PC-9 (cell line): ENCODE measurements around the gene RNF151. TPM values are rescaled to one million over a fixed set of nuclear protein-coding genes. Genes with fewer than 3 reads are reported as not detected.

Experiments
- BruUV-seq: library from RNA; stranded (reverse); fragments of 400-500 nt; replicated peaks from 2 replicates; lab custom pipeline; 2021; lab: Mats Ljungman, UMichigan
- CTCF ChIA-PET: fragments of 300-600 bp; sonication (Branson Sonifier 250); formaldehyde crosslinking; loops from one replicate; lab custom pipeline; 2022; ENCODE audit warnings: antibody characterized with exemption; lab: Charles Lee
- POLR2A ChIA-PET: fragments of 300-600 bp; sonication (Branson Sonifier 250); formaldehyde crosslinking; loops from one replicate; lab custom pipeline; 2022; ENCODE audit warnings: antibody characterized with exemption; ENCODE audit not compliant: unreplicated experiment; lab: Charles Lee
- DNase-seq, 2 experiments: peaks; one replicate each; pipeline versions ENCODE4 v3.0.0 to v3.0.0-alpha.2; 2015 to 2022; ENCODE audit warnings: mixed read lengths in 1 of 2
- H2AFZ ChIP-seq: fragments of 200-600 bp; sonication (generic); 2 replicates; pipeline ENCODE4 v1.8.1; 2017; ENCODE audit warnings: antibody characterized with exemption
- H3F3A ChIP-seq: fragments of 200-600 bp; sonication (generic); 2 replicates; pipeline ENCODE4 v1.8.1; 2017; ENCODE audit warnings: antibody characterized with exemption, mild to moderate bottlenecking, low read depth; ENCODE audit not compliant: insufficient read depth
- H3K27ac ChIP-seq: fragments of 200-600 bp; sonication (generic); 2 replicates; pipeline ENCODE4 v1.6.1; 2016; ENCODE audit warnings: mixed run types
- H3K27me3 ChIP-seq: fragments of 200-600 bp; sonication (generic); 2 replicates; pipeline ENCODE4 v1.6.1; 2016; ENCODE audit warnings: low read depth, mixed run types; ENCODE audit not compliant: insufficient read depth
- H3K36me3 ChIP-seq: fragments of 200-600 bp; sonication (generic); 2 replicates; pipeline ENCODE4 v1.6.1; 2016; ENCODE audit warnings: low read depth, mixed run types
- H3K4me1 ChIP-seq: fragments of 200-600 bp; sonication (generic); replicated peaks from 2 replicates; pipeline ENCODE4 v1.6.1; 2016; ENCODE audit warnings: mixed run types; ENCODE audit not compliant: insufficient read depth
- H3K4me2 ChIP-seq: fragments of 200-600 bp; sonication (generic); 2 replicates; pipeline ENCODE4 v1.6.1; 2017; ENCODE audit warnings: mixed run types
- H3K4me3 ChIP-seq: fragments of 200-600 bp; sonication (generic); 2 replicates; pipeline ENCODE4 v1.6.1; 2016; ENCODE audit warnings: mixed run types
- H3K79me2 ChIP-seq: fragments of 200-600 bp; sonication (generic); 2 replicates; pipeline ENCODE4 v1.6.1; 2017; ENCODE audit warnings: low read depth, mixed run types
- H3K9me2 ChIP-seq: fragments of 200-600 bp; sonication (generic); 2 replicates; pipeline ENCODE4 v1.8.1; 2017; ENCODE audit warnings: mild to moderate bottlenecking; ENCODE audit not compliant: insufficient read depth
- H3K9me3 ChIP-seq: fragments of 200-600 bp; sonication (generic); 2 replicates; pipeline ENCODE4 v1.8.1; 2016; ENCODE audit warnings: low read depth; ENCODE audit not compliant: insufficient read depth
- H4K20me1 ChIP-seq: fragments of 200-600 bp; sonication (generic); 2 replicates; pipeline ENCODE4 v1.8.1; 2017; ENCODE audit not compliant: insufficient read depth
- EZH2 ChIP-seq: fragments of 200-600 bp; sonication (generic); IDR thresholded peaks from 2 replicates; pipeline ENCODE4 v1.8.0; 2017; ENCODE audit warnings: antibody characterized with exemption, low read depth
- intact Hi-C: fragments of 100-400 bp; cut with micrococcal nuclease; formaldehyde crosslinking; loops from one replicate; pipeline ENCODE4 v1.10.0; 2022; ENCODE audit not compliant: unreplicated experiment
- total RNA-seq: library from RNA; stranded (reverse); gene quantifications from 2 replicates; pipeline ENCODE4 v1.2.3, GENCODE V29; 2021
- TF ChIP-seq, protein P1 (sequence below): fragments of 200-600 bp; sonication (generic); conservative IDR thresholded peaks from 2 replicates; pipeline ENCODE4 v1.6.1; 2017; ENCODE audit warnings: mixed run types, antibody characterized with exemption, mild to moderate bottlenecking, moderate library complexity

RNF151 gene
- total RNA-seq, 1 experiment from 2014 or later: not detected

DNA sequence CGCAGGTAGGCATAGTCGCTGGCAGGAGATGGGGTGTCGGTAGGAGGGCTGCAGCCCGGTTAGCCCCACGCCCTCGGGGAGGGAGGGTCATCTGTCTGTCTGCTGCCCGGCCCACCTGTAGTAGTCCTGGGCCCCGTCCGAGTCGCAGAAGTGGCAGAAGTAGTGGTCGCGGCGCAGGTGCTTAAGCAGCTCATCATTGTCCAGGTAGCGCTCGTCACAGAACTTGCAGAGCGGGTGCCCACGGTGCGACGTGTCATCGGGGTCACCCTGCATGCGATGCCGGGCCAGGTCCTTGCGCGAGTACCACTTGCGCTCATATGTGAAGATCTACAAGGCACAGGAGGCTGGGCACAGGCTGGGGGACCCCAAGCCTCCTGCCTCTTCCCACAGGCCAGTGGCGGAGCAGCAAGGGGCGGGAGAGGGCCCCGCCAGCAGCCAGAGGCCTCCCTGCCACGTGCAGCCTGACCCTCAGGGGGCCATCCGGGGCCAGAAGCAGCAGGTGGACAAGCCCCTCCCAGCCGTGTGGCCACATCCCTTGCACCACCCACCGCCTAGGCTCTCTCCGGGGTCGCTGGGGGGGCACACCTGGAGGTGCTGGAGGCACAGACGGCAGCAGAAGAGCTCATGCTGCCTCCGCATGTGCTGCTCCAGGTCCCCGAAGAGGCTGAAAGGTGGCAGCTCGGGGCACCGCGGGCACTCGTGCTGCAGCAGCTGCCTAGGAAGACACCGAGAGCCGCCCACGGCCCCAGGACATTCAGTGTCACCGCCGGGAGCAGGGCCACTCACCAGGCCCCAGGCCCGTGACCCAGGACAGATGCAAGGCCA, 36.0 kb downstream of the RNF151 start:
- Histone ChIP-seq H3K4me1 (peaks cover 4% of the 10 kb centered on the region), H3K9me2 (no peaks in the 10 kb centered on the region), H3K9me3 (no peaks in the 10 kb centered on the region), H3K79me2 (peaks cover 43% of the 10 kb centered on the region), H3K36me3 (0 out of 2 replicates have a peak, but pooled peaks cover 5% of the 10 kb centered on the region), H3F3A (no peaks in the 10 kb centered on the region), H3K4me2 (no peak overlapping the region), H3K27ac (no peak overlapping the region), H2AFZ (no peak overlapping the region), H3K4me3 (no peak overlapping the region), H3K27me3 (no peaks in the 10 kb centered on the region), H4K20me1 (peaks cover 39% of the 10 kb centered on the region)
- ChIA-PET POLR2A (no interaction called here), CTCF (interaction anchor here (0.5 kb wide), 2 partner anchors 12 to 218 kb away, joined by 4 to 6 read pairs; no protein-coding TSS in a partner anchor)
- intact Hi-C loops: loop anchor here (10.0 kb wide), 1 partner anchor 252 kb away; the partner anchor contains the start of gene ECI1
- no peak for DNase-seq
- BruUV-seq: no TSS peak
- no peak for TF ChIP-seq EZH2
- TF ChIP-seq, protein P1, sequence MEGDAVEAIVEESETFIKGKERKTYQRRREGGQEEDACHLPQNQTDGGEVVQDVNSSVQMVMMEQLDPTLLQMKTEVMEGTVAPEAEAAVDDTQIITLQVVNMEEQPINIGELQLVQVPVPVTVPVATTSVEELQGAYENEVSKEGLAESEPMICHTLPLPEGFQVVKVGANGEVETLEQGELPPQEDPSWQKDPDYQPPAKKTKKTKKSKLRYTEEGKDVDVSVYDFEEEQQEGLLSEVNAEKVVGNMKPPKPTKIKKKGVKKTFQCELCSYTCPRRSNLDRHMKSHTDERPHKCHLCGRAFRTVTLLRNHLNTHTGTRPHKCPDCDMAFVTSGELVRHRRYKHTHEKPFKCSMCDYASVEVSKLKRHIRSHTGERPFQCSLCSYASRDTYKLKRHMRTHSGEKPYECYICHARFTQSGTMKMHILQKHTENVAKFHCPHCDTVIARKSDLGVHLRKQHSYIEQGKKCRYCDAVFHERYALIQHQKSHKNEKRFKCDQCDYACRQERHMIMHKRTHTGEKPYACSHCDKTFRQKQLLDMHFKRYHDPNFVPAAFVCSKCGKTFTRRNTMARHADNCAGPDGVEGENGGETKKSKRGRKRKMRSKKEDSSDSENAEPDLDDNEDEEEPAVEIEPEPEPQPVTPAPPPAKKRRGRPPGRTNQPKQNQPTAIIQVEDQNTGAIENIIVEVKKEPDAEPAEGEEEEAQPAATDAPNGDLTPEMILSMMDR: no peak

DNA sequence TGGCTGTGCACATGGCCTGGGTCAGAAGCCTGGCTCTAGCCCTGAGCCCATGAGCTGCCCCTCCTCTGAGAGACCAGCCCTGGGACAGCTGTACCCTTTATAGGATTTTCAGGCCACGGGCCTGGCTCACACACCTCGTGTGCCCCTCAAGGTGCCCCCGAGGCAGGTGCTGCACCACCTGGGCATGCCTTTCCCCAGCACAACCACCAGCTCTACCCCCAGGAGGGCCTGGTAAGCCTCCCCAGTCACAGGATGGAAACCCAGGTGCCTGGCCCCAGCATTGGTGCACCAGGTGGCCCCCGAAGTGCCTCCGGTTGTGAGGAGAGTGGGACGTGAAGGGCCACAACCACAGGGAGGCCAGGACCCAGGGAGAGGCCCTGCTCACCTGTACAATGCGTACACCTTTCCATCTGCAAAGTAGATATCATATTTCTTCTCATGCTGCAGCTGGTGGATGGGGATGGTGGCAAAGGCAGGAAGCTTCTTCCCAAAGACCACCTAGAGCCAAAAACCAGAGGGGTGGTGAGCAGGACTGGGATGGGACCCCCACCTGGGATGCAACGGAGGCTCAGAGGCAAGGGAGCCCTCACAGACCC, 36.7 kb downstream of the RNF151 start:
- H3K4me3 ChIP-seq: no peak overlapping the region
- no peak overlapping the region for H3K27ac ChIP-seq
- peaks cover 7% of the 10 kb centered on the region; the same call in 1 of the 2 replicates for H3F3A ChIP-seq
- intact Hi-C loops: loop anchor here (10.0 kb wide), 1 partner anchor 251 kb away; the partner anchor contains the start of gene ECI1
- no peaks in the 10 kb centered on the region for H3K9me2 ChIP-seq
- no peaks in the 10 kb centered on the region for H3K9me3 ChIP-seq
- peaks cover 50% of the 10 kb centered on the region for H3K79me2 ChIP-seq
- H2AFZ ChIP-seq: no peak overlapping the region
- 0 out of 2 replicates have a peak, but pooled peaks cover 5% of the 10 kb centered on the region for H3K36me3 ChIP-seq
- peaks cover 46% of the 10 kb centered on the region for H4K20me1 ChIP-seq
- H3K4me1 ChIP-seq: peaks cover 12% of the 10 kb centered on the region
- no peaks in the 10 kb centered on the region for H3K27me3 ChIP-seq
- DNase-seq: no peak
- CTCF ChIA-PET: interaction anchor here (0.5 to 1.4 kb wide), 2 partner anchors 137 to 217 kb away, joined by 3 to 6 read pairs; no protein-coding TSS in a partner anchor
- POLR2A ChIA-PET: interaction anchor here (0.6 kb wide), 1 partner anchor 137 kb away, joined by 12 read pairs; no protein-coding TSS in a partner anchor
- no peak for TF ChIP-seq EZH2
- TF ChIP-seq, protein P1: no peak
- no TSS peak for BruUV-seq
- H3K4me2 ChIP-seq: no peak overlapping the region
